GM18907 (cell line): ENCODE measurements around the gene PGAM2.

Experiments
- ATAC-seq: cut with Tn5 transposase; IDR thresholded peaks from one replicate; pipeline ENCODE4 v1.9.1; 2021; ENCODE audit warnings: mild to moderate bottlenecking, moderate library complexity; ENCODE audit not compliant: unreplicated experiment

PGAM2 gene

GRCh38 chr7:44067064-44067951 lies 1.9 kb upstream of the PGAM2 start:
- no peak for ATAC-seq

- no peak for ATAC-seq
Measured at GRCh38 chr7:44066494-44067063, 1.2 kb upstream of the PGAM2 start.

GRCh38 chr7:44066111-44066460 lies 719 bp upstream of the PGAM2 start:
- ATAC-seq = no peak

- ATAC-seq = no peak
Measured at GRCh38 chr7:44064791-44065430, 456 bp downstream of the PGAM2 start.

- ATAC-seq = no peak
Measured at GRCh38 chr7:44063894-44064651, 1.3 kb downstream of the PGAM2 start.

- no peak for ATAC-seq
Measured at GRCh38 chr7:44063547-44063893, 1.8 kb downstream of the PGAM2 start.

DNA sequence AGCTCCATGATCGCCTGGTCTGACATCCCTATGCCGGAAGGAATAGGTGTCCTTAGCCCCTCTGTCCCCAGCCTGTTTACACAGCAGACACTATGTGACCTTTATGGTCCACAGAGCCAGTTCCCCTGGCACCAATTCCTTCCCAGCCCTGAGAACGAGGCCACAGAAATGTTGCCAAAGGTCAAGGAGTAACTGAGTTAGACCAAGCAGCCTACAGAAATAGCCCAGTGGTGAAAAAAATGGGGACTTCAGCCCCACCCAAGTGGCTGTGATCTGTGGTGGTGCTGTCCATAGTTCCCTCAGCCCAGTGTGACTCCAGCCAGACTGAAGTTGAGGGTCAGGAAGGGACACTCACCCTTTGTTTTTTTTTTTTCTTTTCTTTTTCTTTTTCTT lies 2.5 kb downstream of the PGAM2 start:
- no peak for ATAC-seq

- ATAC-seq = no peak
Measured at GRCh38 chr7:44062180-44062902, 3.0 kb downstream of the PGAM2 start.

- ATAC-seq = no peak
Measured at GRCh38 chr7:44061645-44062179, 3.7 kb downstream of the PGAM2 start.

- ATAC-seq = no peak
Measured at GRCh38 chr7:44060948-44061644, 4.3 kb downstream of the PGAM2 start.

GRCh38 chr7:44060091-44060947 lies 5.0 kb downstream of the PGAM2 start:
- ATAC-seq = no peak

GRCh38 chr7:44059219-44060090 lies 5.9 kb downstream of the PGAM2 start:
- no peak for ATAC-seq

- ATAC-seq = no peak
Measured at GRCh38 chr7:44058759-44059218, 6.6 kb downstream of the PGAM2 start.

DNA sequence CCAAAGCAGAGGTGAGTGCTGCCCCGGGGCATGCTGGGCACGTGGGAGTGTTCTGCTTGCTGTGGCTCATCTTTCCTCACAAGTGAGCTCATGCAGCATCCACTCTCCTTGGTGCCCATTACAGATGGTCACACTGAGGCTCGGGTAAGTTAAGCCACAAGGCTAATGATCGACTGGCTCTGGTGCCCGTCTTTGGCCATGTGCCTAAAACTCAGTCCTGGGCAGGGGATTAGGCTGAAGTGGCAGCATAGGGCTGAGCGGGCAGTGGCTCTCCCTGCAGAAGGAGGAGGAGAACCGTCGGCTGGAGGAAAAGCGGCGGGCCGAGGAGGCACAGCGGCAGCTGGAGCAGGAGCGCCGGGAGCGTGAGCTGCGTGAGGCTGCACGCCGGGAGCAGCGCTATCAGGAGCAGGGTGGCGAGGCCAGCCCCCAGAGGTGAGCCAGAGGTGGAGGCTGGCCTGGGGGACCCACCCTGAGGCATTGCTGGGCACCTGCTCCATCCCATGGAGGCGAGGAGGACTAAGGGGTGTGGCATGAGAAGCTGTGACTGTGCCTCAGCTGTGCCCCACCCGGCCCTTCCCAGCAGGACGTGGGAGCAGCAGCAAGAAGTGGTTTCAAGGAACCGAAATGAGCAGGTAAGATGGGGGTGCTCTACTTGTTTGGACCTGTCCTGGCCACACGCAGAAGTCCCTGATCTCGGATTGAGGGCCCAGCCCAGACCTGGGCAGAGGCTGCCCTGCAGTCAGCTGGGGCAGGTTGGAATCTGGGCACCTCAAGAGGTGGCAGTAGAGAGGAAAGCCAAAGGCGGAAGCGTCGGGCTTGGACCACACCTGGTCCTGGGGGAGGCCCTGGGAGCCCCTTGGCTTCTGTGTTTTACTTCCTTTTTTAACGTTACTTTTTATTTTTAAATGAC lies 7.3 kb downstream of the PGAM2 start:
- ATAC-seq = no peak

- no peak for ATAC-seq
Measured at GRCh38 chr7:44057181-44057848, 8.1 kb downstream of the PGAM2 start.

DNA sequence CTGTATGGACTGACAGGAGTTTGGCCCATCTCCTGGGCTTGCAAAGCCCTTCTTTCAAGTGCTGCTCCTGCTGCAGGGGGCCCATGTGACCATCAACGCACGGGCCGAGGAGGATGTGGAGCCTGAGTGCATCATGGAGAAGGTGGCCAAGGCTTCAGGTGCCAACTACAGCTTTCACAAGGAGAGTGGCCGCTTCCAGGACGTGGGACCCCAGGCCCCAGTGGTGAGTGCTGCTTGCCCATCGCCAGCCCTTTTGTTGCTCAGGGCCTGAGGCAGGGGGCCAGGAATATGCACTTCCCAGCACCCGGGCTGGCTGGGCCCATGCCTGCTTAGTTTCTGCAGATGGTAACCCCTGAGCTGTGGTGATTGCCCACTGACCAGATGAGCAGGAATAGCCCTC lies 8.7 kb downstream of the PGAM2 start:
- ATAC-seq = no peak
